Activated CD4-positive, alpha-beta T cell treated with anti-CD3 and anti-CD28 coated beads, Interleukin-2, amount 10 ng/mL, durations not matched to agents 7 days and 5 days (primary cell): ENCODE results near the gene GAGE12C. TPM values are rescaled to one million over a fixed set of nuclear protein-coding genes. Genes with fewer than 3 reads are reported as not detected.
"Not testable (repeated sequence)": the region's sequence is repeated elsewhere in the genome, so short reads cannot be mapped to it uniquely, and the experiment has no call there.

Experiments
- CTCF ChIA-PET: fragments of 350-600 bp; sonication (Branson Sonifier 250); formaldehyde crosslinking; loops from one replicate; lab custom pipeline; 2021; ENCODE audit warnings: antibody characterized with exemption; lab: Charles Lee
- POLR2A ChIA-PET: fragments of 350-600 bp; sonication (Branson Sonifier 250); formaldehyde crosslinking; loops from one replicate; lab custom pipeline; 2021; ENCODE audit warnings: antibody characterized with exemption; lab: Charles Lee
- DNase-seq: peaks from one replicate; pipeline ENCODE4 v3.0.0-alpha.2; 2020
- H3K27ac Mint-ChIP-seq: one replicate; pipeline ENCODE4 v1.8.0; 2021; ENCODE audit warnings: mild to moderate bottlenecking, moderate library complexity, mixed read lengths
- H3K27me3 Mint-ChIP-seq: one replicate; pipeline ENCODE4 v1.8.0; 2021; ENCODE audit warnings: mixed read lengths
- H3K36me3 Mint-ChIP-seq: one replicate; pipeline ENCODE4 v1.8.0; 2021; ENCODE audit warnings: low read depth, mixed read lengths
- H3K4me1 Mint-ChIP-seq: one replicate; pipeline ENCODE4 v1.8.0; 2021; ENCODE audit warnings: mixed read lengths
- H3K4me3 Mint-ChIP-seq: one replicate; pipeline ENCODE4 v1.8.0; 2021; ENCODE audit warnings: mild to moderate bottlenecking, moderate library complexity, mixed read lengths
- H3K9me3 Mint-ChIP-seq: one replicate; pipeline ENCODE4 v1.8.0; 2021; ENCODE audit warnings: mixed read lengths
- total RNA-seq, 2 experiments: library from RNA; stranded (reverse); gene quantifications; one replicate each; pipeline ENCODE4 v1.2.3, GENCODE V29; 2021

The GAGE12C gene
- not detected for total RNA-seq

DNA sequence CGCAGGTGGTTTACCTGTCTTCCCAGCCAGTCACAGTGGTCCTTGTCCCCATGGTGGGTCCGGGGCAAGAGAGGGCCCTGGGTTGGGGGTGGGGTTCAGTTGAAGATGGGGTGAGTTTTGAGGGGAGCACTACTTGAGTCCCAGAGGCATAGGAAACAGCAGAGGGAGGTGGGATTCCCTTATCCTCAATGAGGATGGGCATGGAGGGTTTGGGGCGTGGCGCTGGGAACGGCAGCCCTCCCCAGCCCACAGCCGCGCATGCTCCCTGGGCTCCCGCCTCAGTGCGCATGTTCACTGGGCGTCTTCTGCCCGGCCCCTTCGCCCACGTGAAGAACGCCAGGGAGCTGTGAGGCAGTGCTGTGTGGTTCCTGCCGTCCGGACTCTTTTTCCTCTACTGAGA lies at the start of gene GAGE12C:
GAGE12C (plus strand) TSS at position 301 of the 400 bp plus-strand sequence. CDS start 1,155 bp downstream, outside the sequence.
- POLR2A ChIA-PET, CTCF ChIA-PET, H3K9me3 Mint-ChIP-seq, H3K4me3 Mint-ChIP-seq, H3K27me3 Mint-ChIP-seq, H3K4me1 Mint-ChIP-seq, H3K27ac Mint-ChIP-seq, DNase-seq, H3K36me3 Mint-ChIP-seq: not testable (repeated sequence)

- H3K4me1 Mint-ChIP-seq, H3K4me3 Mint-ChIP-seq, H3K27me3 Mint-ChIP-seq, H3K9me3 Mint-ChIP-seq, DNase-seq, H3K36me3 Mint-ChIP-seq, CTCF ChIA-PET, H3K27ac Mint-ChIP-seq, POLR2A ChIA-PET: not testable (repeated sequence)
Observed at GRCh38 chrX:49541433-49541832, 9.5 kb downstream of the GAGE12C start, which contains the start of gene GAGE12D. TSS of gene GAGE12D (plus strand) at chrX:49541733. CDS start at chrX:49542888, 1,155 bp downstream.

DNA sequence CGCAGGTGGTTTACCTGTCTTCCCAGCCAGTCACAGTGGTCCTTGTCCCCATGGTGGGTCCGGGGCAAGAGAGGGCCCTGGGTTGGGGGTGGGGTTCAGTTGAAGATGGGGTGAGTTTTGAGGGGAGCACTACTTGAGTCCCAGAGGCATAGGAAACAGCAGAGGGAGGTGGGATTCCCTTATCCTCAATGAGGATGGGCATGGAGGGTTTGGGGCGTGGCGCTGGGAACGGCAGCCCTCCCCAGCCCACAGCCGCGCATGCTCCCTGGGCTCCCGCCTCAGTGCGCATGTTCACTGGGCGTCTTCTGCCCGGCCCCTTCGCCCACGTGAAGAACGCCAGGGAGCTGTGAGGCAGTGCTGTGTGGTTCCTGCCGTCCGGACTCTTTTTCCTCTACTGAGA lies 19.0 kb downstream of the GAGE12C start, which contains the start of gene GAGE12E:
GAGE12E (plus strand) TSS at position 301 of the 400 bp plus-strand sequence. CDS start 1,155 bp downstream, outside the sequence.
- H3K36me3 Mint-ChIP-seq, H3K4me1 Mint-ChIP-seq, POLR2A ChIA-PET, H3K27ac Mint-ChIP-seq, CTCF ChIA-PET, H3K9me3 Mint-ChIP-seq, H3K4me3 Mint-ChIP-seq, DNase-seq, H3K27me3 Mint-ChIP-seq: not testable (repeated sequence)

DNA sequence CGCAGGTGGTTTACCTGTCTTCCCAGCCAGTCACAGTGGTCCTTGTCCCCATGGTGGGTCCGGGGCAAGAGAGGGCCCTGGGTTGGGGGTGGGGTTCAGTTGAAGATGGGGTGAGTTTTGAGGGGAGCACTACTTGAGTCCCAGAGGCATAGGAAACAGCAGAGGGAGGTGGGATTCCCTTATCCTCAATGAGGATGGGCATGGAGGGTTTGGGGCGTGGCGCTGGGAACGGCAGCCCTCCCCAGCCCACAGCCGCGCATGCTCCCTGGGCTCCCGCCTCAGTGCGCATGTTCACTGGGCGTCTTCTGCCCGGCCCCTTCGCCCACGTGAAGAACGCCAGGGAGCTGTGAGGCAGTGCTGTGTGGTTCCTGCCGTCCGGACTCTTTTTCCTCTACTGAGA lies 28.6 kb downstream of the GAGE12C start, which contains the start of gene GAGE12F:
GAGE12F (plus strand) TSS at position 301 of the 400 bp plus-strand sequence. CDS start 1,155 bp downstream, outside the sequence.
- CTCF ChIA-PET, H3K4me3 Mint-ChIP-seq, H3K4me1 Mint-ChIP-seq, H3K27me3 Mint-ChIP-seq, H3K36me3 Mint-ChIP-seq, DNase-seq, POLR2A ChIA-PET, H3K27ac Mint-ChIP-seq, H3K9me3 Mint-ChIP-seq: not testable (repeated sequence)

DNA sequence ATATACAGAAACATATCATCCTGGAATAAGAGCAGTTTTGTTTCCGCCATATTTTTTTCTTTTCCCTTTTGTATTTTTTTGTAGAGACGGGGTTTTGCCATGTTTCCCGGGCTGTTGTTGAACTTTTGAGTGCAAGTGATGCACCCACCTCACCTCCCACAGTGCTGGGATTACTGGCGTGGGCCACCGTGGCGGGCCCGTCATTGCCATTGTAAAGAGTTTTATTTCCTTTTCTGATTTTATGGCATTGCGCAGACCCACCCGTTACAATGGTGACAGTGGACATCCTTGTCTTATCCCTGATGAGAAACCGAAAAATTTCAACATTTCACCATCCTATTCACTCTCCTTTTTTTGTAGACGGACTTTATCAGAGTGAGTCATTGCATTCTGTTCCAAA lies 36.8 kb downstream of the GAGE12C start:
- H3K27me3 Mint-ChIP-seq, H3K4me3 Mint-ChIP-seq, H3K9me3 Mint-ChIP-seq, POLR2A ChIA-PET, CTCF ChIA-PET, DNase-seq, H3K36me3 Mint-ChIP-seq, H3K27ac Mint-ChIP-seq, H3K4me1 Mint-ChIP-seq: not testable (repeated sequence)

DNA sequence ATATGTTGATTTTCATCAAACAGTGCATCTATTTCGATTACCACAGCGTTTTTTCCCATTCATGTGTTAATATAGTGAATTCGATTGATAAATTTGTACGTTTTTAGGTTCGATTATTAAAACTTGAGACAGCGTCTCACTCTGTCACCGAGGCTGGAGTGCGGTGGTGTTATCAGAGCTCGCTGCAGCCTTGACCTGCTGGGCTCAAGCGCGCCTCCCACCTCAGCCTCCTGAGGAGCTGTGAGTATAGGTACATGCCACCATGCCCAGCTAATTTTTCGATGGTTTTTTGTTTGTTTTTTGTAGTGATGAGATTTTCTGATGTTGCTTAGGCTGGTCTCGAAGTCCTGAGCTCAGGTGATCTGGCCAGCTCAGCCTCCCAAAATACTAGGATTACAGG lies 37.2 kb downstream of the GAGE12C start:
- CTCF ChIA-PET, H3K27ac Mint-ChIP-seq, H3K4me3 Mint-ChIP-seq, DNase-seq, POLR2A ChIA-PET, H3K36me3 Mint-ChIP-seq, H3K27me3 Mint-ChIP-seq, H3K9me3 Mint-ChIP-seq, H3K4me1 Mint-ChIP-seq: not testable (repeated sequence)

- H3K36me3 Mint-ChIP-seq, H3K4me3 Mint-ChIP-seq, CTCF ChIA-PET, POLR2A ChIA-PET, H3K4me1 Mint-ChIP-seq, H3K27me3 Mint-ChIP-seq, DNase-seq, H3K9me3 Mint-ChIP-seq, H3K27ac Mint-ChIP-seq: not testable (repeated sequence)
Observed at GRCh38 chrX:49570100-49570499, 38.1 kb downstream of the GAGE12C start, which contains the start of gene GAGE12G. TSS of gene GAGE12G (plus strand) at chrX:49570400. CDS start at chrX:49571555, 1,155 bp downstream.

- H3K27ac Mint-ChIP-seq, H3K27me3 Mint-ChIP-seq, POLR2A ChIA-PET, H3K36me3 Mint-ChIP-seq, DNase-seq, H3K4me1 Mint-ChIP-seq, CTCF ChIA-PET, H3K9me3 Mint-ChIP-seq, H3K4me3 Mint-ChIP-seq: not testable (repeated sequence)
Observed at GRCh38 chrX:49579649-49580048, 47.7 kb downstream of the GAGE12C start, which contains the start of gene GAGE12H. TSS of gene GAGE12H (plus strand) at chrX:49579949. CDS start at chrX:49581104, 1,155 bp downstream.

Other genes starting within 250 kb of the GAGE12C start
- gene GAGE10, start 228.5 kb upstream of the GAGE12C start, total RNA-seq, result not detected
- gene GAGE12J, start 210.1 kb upstream of the GAGE12C start, total RNA-seq, result not detected
- gene GAGE13, start 200.6 kb upstream of the GAGE12C start, total RNA-seq, result not detected
- not detected for gene GAGE12D, start 9.6 kb downstream of the GAGE12C start, total RNA-seq
- gene GAGE12E, start 19.1 kb downstream of the GAGE12C start, total RNA-seq, result not detected
- not detected for gene GAGE12F, start 28.7 kb downstream of the GAGE12C start, total RNA-seq
- gene GAGE12G, start 38.2 kb downstream of the GAGE12C start, total RNA-seq, result not detected
- gene GAGE12H, start 47.8 kb downstream of the GAGE12C start, total RNA-seq, result not detected
- not detected for gene GAGE2A, start 57.3 kb downstream of the GAGE12C start, total RNA-seq
- not detected for gene GAGE1, start 66.8 kb downstream of the GAGE12C start, total RNA-seq
- not detected for gene PAGE1, start 163.8 kb downstream of the GAGE12C start, total RNA-seq